GM21529 (cell line): Measurements from ENCODE around the gene TCAP.

Experiments used
- ATAC-seq: cut with Tn5 transposase; IDR thresholded peaks from one replicate; pipeline ENCODE4 v1.9.1; 2021; ENCODE audit not compliant: unreplicated experiment

Gene TCAP

GRCh38 chr17:39628655-39629493 lies 36.3 kb upstream of the TCAP start:
- no peak for ATAC-seq

- no peak for ATAC-seq
Measured at GRCh38 chr17:39629494-39629880, 35.7 kb upstream of the TCAP start.

- ATAC-seq, result no peak
Measured at GRCh38 chr17:39629898-39630297, 35.3 kb upstream of the TCAP start.

GRCh38 chr17:39631403-39631802 lies 33.7 kb upstream of the TCAP start:
- no peak for ATAC-seq

GRCh38 chr17:39632153-39632941 lies 32.8 kb upstream of the TCAP start:
- ATAC-seq, result no peak

GRCh38 chr17:39633570-39634183 lies 31.5 kb upstream of the TCAP start:
- no peak for ATAC-seq

- no peak for ATAC-seq
Measured at GRCh38 chr17:39634384-39634871, 30.7 kb upstream of the TCAP start.

GRCh38 chr17:39635614-39636176 lies 29.5 kb upstream of the TCAP start:
- ATAC-seq, result no peak

- ATAC-seq, result peak; percentile 11
Measured at GRCh38 chr17:39636587-39636926, 28.6 kb upstream of the TCAP start.

- ATAC-seq, result peak; percentile 83
Measured at GRCh38 chr17:39636927-39637736, 28.0 kb upstream of the TCAP start, which contains the start of gene STARD3. Gene STARD3, plus strand, starts transcription at chr17:39637144. Its CDS starts 16,388 bp downstream, at chr17:39653532.

- ATAC-seq, result no peak
Measured at GRCh38 chr17:39638317-39638716, 26.8 kb upstream of the TCAP start.

GRCh38 chr17:39639043-39639442 lies 26.1 kb upstream of the TCAP start:
- no peak for ATAC-seq

- ATAC-seq, result no peak
Measured at GRCh38 chr17:39639566-39640458, 25.3 kb upstream of the TCAP start.

GRCh38 chr17:39640591-39641031 lies 24.5 kb upstream of the TCAP start:
- no peak for ATAC-seq

- no peak for ATAC-seq
Measured at GRCh38 chr17:39641097-39641496, 24.1 kb upstream of the TCAP start.

- no peak for ATAC-seq
Measured at GRCh38 chr17:39641883-39642282, 23.3 kb upstream of the TCAP start.

- no peak for ATAC-seq
Measured at GRCh38 chr17:39642291-39643074, 22.7 kb upstream of the TCAP start.

GRCh38 chr17:39643271-39643670 lies 21.9 kb upstream of the TCAP start:
- no peak for ATAC-seq

GRCh38 chr17:39647256-39647655 lies 17.9 kb upstream of the TCAP start:
- ATAC-seq, result no peak
